Endodermal cell (in vitro differentiated cells): ENCODE data around the gene ACAD11. TPM values are rescaled to one million over a fixed set of nuclear protein-coding genes. Genes with fewer than 3 reads are reported as not detected.

ENCODE experiments used
- DNase-seq: peaks from one replicate; pipeline ENCODE4 v3.0.0-alpha.2; 2017
- H3K27ac ChIP-seq: 2 replicates; pipeline ENCODE4 v1.5.1; 2013; ENCODE audit warnings: mild to moderate bottlenecking, low read depth, low read length, moderate library complexity
- H3K27me3 ChIP-seq: 2 replicates; pipeline ENCODE4 v1.6.1; 2013; ENCODE audit warnings: mild to moderate bottlenecking, low read length, moderate library complexity; ENCODE audit not compliant: insufficient read depth, control insufficient read depth, poor library complexity, severe bottlenecking
- H3K36me3 ChIP-seq: 2 replicates; pipeline ENCODE4 v1.7.0; 2013; ENCODE audit warnings: mild to moderate bottlenecking, low read length, moderate library complexity; ENCODE audit not compliant: control insufficient read depth, insufficient read depth
- H3K4me1 ChIP-seq: one replicate; pipeline ENCODE4 v1.7.0; 2013; ENCODE audit warnings: low read length; ENCODE audit not compliant: control insufficient read depth, insufficient read depth
- H3K4me3 ChIP-seq: 2 replicates; pipeline ENCODE4 v1.5.1; 2013; ENCODE audit warnings: mild to moderate bottlenecking, low read length, moderate library complexity
- H3K9ac ChIP-seq: 2 replicates; pipeline ENCODE4 v1.6.1; 2013; ENCODE audit warnings: mild to moderate bottlenecking, low read length, moderate library complexity; ENCODE audit not compliant: poor library complexity, severe bottlenecking; ENCODE audit errors: extremely low read depth
- H3K9me3 ChIP-seq: 2 replicates; pipeline ENCODE4 v1.6.1; 2013; ENCODE audit warnings: mild to moderate bottlenecking, low read length, moderate library complexity; ENCODE audit not compliant: control insufficient read depth
- H3K27ac Mint-ChIP-seq: 2 replicates; pipeline ENCODE4 v1.8.0; 2020; ENCODE audit warnings: mixed read lengths
- H3K27me3 Mint-ChIP-seq: 2 replicates; pipeline ENCODE4 v1.8.0; 2021; ENCODE audit warnings: mild to moderate bottlenecking, mixed read lengths; ENCODE audit not compliant: insufficient read depth
- H3K36me3 Mint-ChIP-seq: 2 replicates; pipeline ENCODE4 v1.8.0; 2020; ENCODE audit warnings: low read depth, mixed read lengths
- H3K4me1 Mint-ChIP-seq: 2 replicates; pipeline ENCODE4 v1.8.0; 2020; ENCODE audit warnings: mixed read lengths
- H3K4me3 Mint-ChIP-seq: 2 replicates; pipeline ENCODE4 v1.8.0; 2020; ENCODE audit warnings: mild to moderate bottlenecking, moderate library complexity, mixed read lengths
- H3K9me3 Mint-ChIP-seq: 2 replicates; pipeline ENCODE4 v1.8.0; 2020; ENCODE audit warnings: mild to moderate bottlenecking, mixed read lengths
- WGBS, 2 experiments: methylation state at CpG; one replicate each; pipeline versions ENCODE4 v1.1.5 to v1.1.7; 2013; ENCODE audit warnings: missing lambda C conversion rate in 2 of 2, mixed read lengths in 1 of 2; ENCODE audit not compliant: insufficient coverage in 1 of 2, insufficient read length in 1 of 2; 5-methylcytosine and 5-hydroxymethylcytosine counted together
- total RNA-seq, 2 donors: library from RNA; stranded (reverse); fragmentation: NEBNext Ultra II Directional in 1 of 2; extraction: Animal tissue kit (Norgen Biotek cat#: 25700) in 1 of 2; gene quantifications; 2 replicates in 1 of 2; 3 replicates in 1 of 2; pipeline ENCODE4 v1.2.1, GENCODE V29; 2021
- TF ChIP-seq, protein P1 (sequence below): fragments of 200-600 bp; sonication (generic); conservative IDR thresholded peaks from 2 replicates; pipeline ENCODE4 v1.5.0; 2021; ENCODE audit warnings: antibody characterized with exemption, mild to moderate bottlenecking

Gene ACAD11
- total RNA-seq, 2 donors from 2014 or later, result 21.4 to 22.8 TPM

- DNase-seq, result no peak
- no peaks in the 10 kb centered on the region for H3K27me3 Mint-ChIP-seq
Measured at GRCh38 chr3:132623646-132624045, 36.0 kb downstream of the ACAD11 start.

GRCh38 chr3:132622761-132623160, 36.8 kb downstream of the ACAD11 start:
- 100% methylated on average over 1 of the region's 1 CpG; no CpG with 5 or more reads in 1 of the 2 experiments for whole genome bisulfite sequencing, 2 experiments
- no peaks in the 10 kb centered on the region for H3K9me3 Mint-ChIP-seq
- no peak for DNase-seq
- Histone ChIP-seq H3K9me3 (no peaks in the 10 kb centered on the region), H3K9ac (no peak overlapping the region), H3K4me3 (no peak overlapping the region), H3K27me3 (no peaks in the 10 kb centered on the region), H3K36me3 (peaks cover 10% of the 10 kb centered on the region), H3K27ac (no peak overlapping the region), H3K4me1 (no peaks in the 10 kb centered on the region)
- TF ChIP-seq, protein P1, sequence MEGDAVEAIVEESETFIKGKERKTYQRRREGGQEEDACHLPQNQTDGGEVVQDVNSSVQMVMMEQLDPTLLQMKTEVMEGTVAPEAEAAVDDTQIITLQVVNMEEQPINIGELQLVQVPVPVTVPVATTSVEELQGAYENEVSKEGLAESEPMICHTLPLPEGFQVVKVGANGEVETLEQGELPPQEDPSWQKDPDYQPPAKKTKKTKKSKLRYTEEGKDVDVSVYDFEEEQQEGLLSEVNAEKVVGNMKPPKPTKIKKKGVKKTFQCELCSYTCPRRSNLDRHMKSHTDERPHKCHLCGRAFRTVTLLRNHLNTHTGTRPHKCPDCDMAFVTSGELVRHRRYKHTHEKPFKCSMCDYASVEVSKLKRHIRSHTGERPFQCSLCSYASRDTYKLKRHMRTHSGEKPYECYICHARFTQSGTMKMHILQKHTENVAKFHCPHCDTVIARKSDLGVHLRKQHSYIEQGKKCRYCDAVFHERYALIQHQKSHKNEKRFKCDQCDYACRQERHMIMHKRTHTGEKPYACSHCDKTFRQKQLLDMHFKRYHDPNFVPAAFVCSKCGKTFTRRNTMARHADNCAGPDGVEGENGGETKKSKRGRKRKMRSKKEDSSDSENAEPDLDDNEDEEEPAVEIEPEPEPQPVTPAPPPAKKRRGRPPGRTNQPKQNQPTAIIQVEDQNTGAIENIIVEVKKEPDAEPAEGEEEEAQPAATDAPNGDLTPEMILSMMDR, result no peak
- peaks cover 8% of the 10 kb centered on the region for H3K4me1 Mint-ChIP-seq
- no peaks in the 10 kb centered on the region for H3K27me3 Mint-ChIP-seq
- peaks cover 18% of the 10 kb centered on the region for H3K36me3 Mint-ChIP-seq
- H3K4me3 Mint-ChIP-seq, result no peak overlapping the region
- no peak overlapping the region for H3K27ac Mint-ChIP-seq

More at GRCh38 chr3:132623646-132624045, 36.0 kb downstream of the ACAD11 start:
- Histone ChIP-seq H3K9me3 (no peaks in the 10 kb centered on the region), H3K9ac (no peak overlapping the region), H3K36me3 (peaks cover 10% of the 10 kb centered on the region), H3K27me3 (no peaks in the 10 kb centered on the region), H3K27ac (no peak overlapping the region), H3K4me3 (no peak overlapping the region), H3K4me1 (no peaks in the 10 kb centered on the region)
- no peak overlapping the region for H3K27ac Mint-ChIP-seq
- H3K4me1 Mint-ChIP-seq, result peaks cover 8% of the 10 kb centered on the region
- TF ChIP-seq, protein P1, result no peak
- no peak overlapping the region for H3K4me3 Mint-ChIP-seq
- no CpG with 5 or more reads among the region's 1 CpG for WGBS, 2 experiments
- no peaks in the 10 kb centered on the region for H3K9me3 Mint-ChIP-seq
- H3K36me3 Mint-ChIP-seq, result peaks cover 18% of the 10 kb centered on the region

- Mint-ChIP-seq H3K27me3 (no peaks in the 10 kb centered on the region), H3K4me3 (no peak overlapping the region), H3K9me3 (no peaks in the 10 kb centered on the region), H3K36me3 (peaks cover 18% of the 10 kb centered on the region), H3K27ac (no peak overlapping the region), H3K4me1 (peaks cover 8% of the 10 kb centered on the region)
- peaks cover 9% of the 10 kb centered on the region for H3K36me3 ChIP-seq
- no peaks in the 10 kb centered on the region for H3K4me1 ChIP-seq
- no peak overlapping the region for H3K4me3 ChIP-seq
- no peaks in the 10 kb centered on the region for H3K27me3 ChIP-seq
- no peak overlapping the region for H3K9ac ChIP-seq
- no peaks in the 10 kb centered on the region for H3K9me3 ChIP-seq
- WGBS, 2 experiments, result 100% methylated on average over 1 of the region's 1 CpG; no CpG with 5 or more reads in 1 of the 2 experiments
- no peak for DNase-seq
- TF ChIP-seq, protein P1, result no peak
- no peak overlapping the region for H3K27ac ChIP-seq
Measured at GRCh38 chr3:132622148-132622547, 37.5 kb downstream of the ACAD11 start.
